PC-9 (cell line): ENCODE results near the gene TRAPPC13. TPM values are rescaled to one million over a fixed set of nuclear protein-coding genes. Genes with fewer than 3 reads are reported as not detected.
A peak's percentile ranks its signal among the peaks of the same experiment; 100 is the strongest.

ENCODE experiments used
- BruUV-seq: library from RNA; stranded (reverse); fragments of 400-500 nt; replicated peaks from 2 replicates; lab custom pipeline; 2021; lab: Mats Ljungman, UMichigan
- CTCF ChIA-PET: fragments of 300-600 bp; sonication (Branson Sonifier 250); formaldehyde crosslinking; loops from one replicate; lab custom pipeline; 2022; ENCODE audit warnings: antibody characterized with exemption; lab: Charles Lee
- POLR2A ChIA-PET: fragments of 300-600 bp; sonication (Branson Sonifier 250); formaldehyde crosslinking; loops from one replicate; lab custom pipeline; 2022; ENCODE audit warnings: antibody characterized with exemption; ENCODE audit not compliant: unreplicated experiment; lab: Charles Lee
- DNase-seq, 2 experiments: peaks; one replicate each; pipeline versions ENCODE4 v3.0.0 to v3.0.0-alpha.2; 2015 to 2022; ENCODE audit warnings: mixed read lengths in 1 of 2
- H2AFZ ChIP-seq: fragments of 200-600 bp; sonication (generic); 2 replicates; pipeline ENCODE4 v1.8.1; 2017; ENCODE audit warnings: antibody characterized with exemption
- H3F3A ChIP-seq: fragments of 200-600 bp; sonication (generic); 2 replicates; pipeline ENCODE4 v1.8.1; 2017; ENCODE audit warnings: antibody characterized with exemption, mild to moderate bottlenecking, low read depth; ENCODE audit not compliant: insufficient read depth
- H3K27ac ChIP-seq: fragments of 200-600 bp; sonication (generic); 2 replicates; pipeline ENCODE4 v1.6.1; 2016; ENCODE audit warnings: mixed run types
- H3K27me3 ChIP-seq: fragments of 200-600 bp; sonication (generic); 2 replicates; pipeline ENCODE4 v1.6.1; 2016; ENCODE audit warnings: low read depth, mixed run types; ENCODE audit not compliant: insufficient read depth
- H3K36me3 ChIP-seq: fragments of 200-600 bp; sonication (generic); 2 replicates; pipeline ENCODE4 v1.6.1; 2016; ENCODE audit warnings: low read depth, mixed run types
- H3K4me1 ChIP-seq: fragments of 200-600 bp; sonication (generic); replicated peaks from 2 replicates; pipeline ENCODE4 v1.6.1; 2016; ENCODE audit warnings: mixed run types; ENCODE audit not compliant: insufficient read depth
- H3K4me2 ChIP-seq: fragments of 200-600 bp; sonication (generic); 2 replicates; pipeline ENCODE4 v1.6.1; 2017; ENCODE audit warnings: mixed run types
- H3K4me3 ChIP-seq: fragments of 200-600 bp; sonication (generic); 2 replicates; pipeline ENCODE4 v1.6.1; 2016; ENCODE audit warnings: mixed run types
- H3K79me2 ChIP-seq: fragments of 200-600 bp; sonication (generic); 2 replicates; pipeline ENCODE4 v1.6.1; 2017; ENCODE audit warnings: low read depth, mixed run types
- H3K9me2 ChIP-seq: fragments of 200-600 bp; sonication (generic); 2 replicates; pipeline ENCODE4 v1.8.1; 2017; ENCODE audit warnings: mild to moderate bottlenecking; ENCODE audit not compliant: insufficient read depth
- H3K9me3 ChIP-seq: fragments of 200-600 bp; sonication (generic); 2 replicates; pipeline ENCODE4 v1.8.1; 2016; ENCODE audit warnings: low read depth; ENCODE audit not compliant: insufficient read depth
- H4K20me1 ChIP-seq: fragments of 200-600 bp; sonication (generic); 2 replicates; pipeline ENCODE4 v1.8.1; 2017; ENCODE audit not compliant: insufficient read depth
- EZH2 ChIP-seq: fragments of 200-600 bp; sonication (generic); IDR thresholded peaks from 2 replicates; pipeline ENCODE4 v1.8.0; 2017; ENCODE audit warnings: antibody characterized with exemption, low read depth
- intact Hi-C: fragments of 100-400 bp; cut with micrococcal nuclease; formaldehyde crosslinking; loops from one replicate; pipeline ENCODE4 v1.10.0; 2022; ENCODE audit not compliant: unreplicated experiment
- total RNA-seq: library from RNA; stranded (reverse); gene quantifications from 2 replicates; pipeline ENCODE4 v1.2.3, GENCODE V29; 2021
- TF ChIP-seq, protein P1 (sequence below): fragments of 200-600 bp; sonication (generic); conservative IDR thresholded peaks from 2 replicates; pipeline ENCODE4 v1.6.1; 2017; ENCODE audit warnings: mixed run types, antibody characterized with exemption, mild to moderate bottlenecking, moderate library complexity

Gene TRAPPC13
- total RNA-seq, 1 experiment from 2014 or later, result 16.2 TPM

DNA sequence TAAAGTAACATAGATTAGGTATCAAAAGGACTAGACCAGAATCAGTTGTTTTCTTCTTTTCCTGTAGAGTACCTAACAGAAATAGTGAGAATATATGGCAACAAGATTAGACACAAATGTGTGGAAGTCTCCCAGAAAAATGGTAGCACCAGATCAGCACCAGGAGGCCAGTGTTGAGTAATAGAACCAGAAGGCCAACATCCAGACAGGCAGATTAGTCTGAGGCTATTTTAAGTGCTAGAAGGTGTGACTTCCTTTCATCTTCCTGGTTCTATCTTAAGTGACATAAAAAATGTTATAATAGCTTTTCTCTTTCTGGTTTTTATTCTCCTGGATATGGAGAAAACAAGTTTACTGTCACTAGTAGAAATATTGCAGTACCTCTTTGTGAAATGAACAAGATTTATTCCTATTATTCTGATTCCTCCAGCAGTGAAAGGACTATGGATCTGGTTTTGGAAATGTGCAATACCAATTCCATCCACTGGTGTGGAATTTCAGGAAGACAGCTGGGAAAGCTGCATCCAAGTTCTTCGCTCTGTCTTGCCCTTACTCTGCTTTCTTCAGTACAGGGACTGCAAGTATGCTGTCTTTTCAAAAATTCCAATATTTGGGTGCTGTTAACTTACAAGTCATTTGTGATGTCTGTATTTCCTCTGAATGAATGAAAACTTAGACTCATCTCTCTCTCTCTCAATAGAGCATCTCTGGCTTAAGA is 39.1 kb downstream of the TRAPPC13 start:
- Histone ChIP-seq H3K79me2 (no peaks in the 10 kb centered on the region), H3K27me3 (no peaks in the 10 kb centered on the region), H3K4me2 (no peak overlapping the region), H3K9me3 (no peaks in the 10 kb centered on the region), H4K20me1 (no peaks in the 10 kb centered on the region), H3K4me3 (no peak overlapping the region), H2AFZ (no peak overlapping the region), H3K4me1 (no peaks in the 10 kb centered on the region), H3K9me2 (no peaks in the 10 kb centered on the region), H3K27ac (no peak overlapping the region), H3K36me3 (no peaks in the 10 kb centered on the region), H3F3A (peaks cover 6% of the 10 kb centered on the region)
- no peak for DNase-seq
- ChIA-PET POLR2A (no interaction called here), CTCF (no interaction called here)
- no TSS peak for BruUV-seq
- intact Hi-C loops, result no loop called here
- TF ChIP-seq, protein P1, sequence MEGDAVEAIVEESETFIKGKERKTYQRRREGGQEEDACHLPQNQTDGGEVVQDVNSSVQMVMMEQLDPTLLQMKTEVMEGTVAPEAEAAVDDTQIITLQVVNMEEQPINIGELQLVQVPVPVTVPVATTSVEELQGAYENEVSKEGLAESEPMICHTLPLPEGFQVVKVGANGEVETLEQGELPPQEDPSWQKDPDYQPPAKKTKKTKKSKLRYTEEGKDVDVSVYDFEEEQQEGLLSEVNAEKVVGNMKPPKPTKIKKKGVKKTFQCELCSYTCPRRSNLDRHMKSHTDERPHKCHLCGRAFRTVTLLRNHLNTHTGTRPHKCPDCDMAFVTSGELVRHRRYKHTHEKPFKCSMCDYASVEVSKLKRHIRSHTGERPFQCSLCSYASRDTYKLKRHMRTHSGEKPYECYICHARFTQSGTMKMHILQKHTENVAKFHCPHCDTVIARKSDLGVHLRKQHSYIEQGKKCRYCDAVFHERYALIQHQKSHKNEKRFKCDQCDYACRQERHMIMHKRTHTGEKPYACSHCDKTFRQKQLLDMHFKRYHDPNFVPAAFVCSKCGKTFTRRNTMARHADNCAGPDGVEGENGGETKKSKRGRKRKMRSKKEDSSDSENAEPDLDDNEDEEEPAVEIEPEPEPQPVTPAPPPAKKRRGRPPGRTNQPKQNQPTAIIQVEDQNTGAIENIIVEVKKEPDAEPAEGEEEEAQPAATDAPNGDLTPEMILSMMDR, result peak; percentile 59
- no peak for TF ChIP-seq EZH2

DNA sequence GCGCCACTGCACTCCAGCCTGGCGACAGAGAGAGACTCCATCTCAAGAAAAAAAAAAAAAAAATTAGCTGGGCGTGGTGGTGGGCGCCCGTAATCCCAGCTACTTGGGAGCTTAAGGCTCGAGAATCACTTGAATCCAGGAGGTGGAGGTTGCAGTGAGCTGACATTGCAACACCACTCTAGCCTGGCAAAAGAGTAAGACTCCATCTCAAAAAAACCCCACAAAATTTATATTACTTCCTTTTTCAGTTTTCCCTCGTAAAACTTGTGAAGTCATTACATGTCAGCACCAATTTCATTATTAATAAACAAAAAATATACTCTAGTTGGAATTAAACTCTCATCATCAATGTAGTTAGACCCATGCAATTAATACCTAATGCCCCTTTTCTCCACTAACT is 43.9 kb downstream of the TRAPPC13 start:
- H3F3A ChIP-seq, result no peaks in the 10 kb centered on the region; the same call in 1 of the 2 replicates
- TF ChIP-seq EZH2, result no peak
- TF ChIP-seq, protein P1, result no peak
- H3K79me2 ChIP-seq, result no peaks in the 10 kb centered on the region
- no peaks in the 10 kb centered on the region for H3K9me3 ChIP-seq
- H3K27me3 ChIP-seq, result no peaks in the 10 kb centered on the region
- POLR2A ChIA-PET, result no interaction called here
- BruUV-seq, result no TSS peak
- H4K20me1 ChIP-seq, result no peaks in the 10 kb centered on the region
- intact Hi-C loops, result no loop called here
- H3K9me2 ChIP-seq, result no peaks in the 10 kb centered on the region
- H3K4me3 ChIP-seq, result no peak overlapping the region
- H3K36me3 ChIP-seq, result no peaks in the 10 kb centered on the region
- no peak overlapping the region for H3K4me2 ChIP-seq
- H3K4me1 ChIP-seq, result 0 out of 2 replicates have a peak, but pooled peaks cover 5% of the 10 kb centered on the region
- H3K27ac ChIP-seq, result no peak overlapping the region
- DNase-seq, result no peak
- H2AFZ ChIP-seq, result no peak overlapping the region
- CTCF ChIA-PET, result no interaction called here

DNA sequence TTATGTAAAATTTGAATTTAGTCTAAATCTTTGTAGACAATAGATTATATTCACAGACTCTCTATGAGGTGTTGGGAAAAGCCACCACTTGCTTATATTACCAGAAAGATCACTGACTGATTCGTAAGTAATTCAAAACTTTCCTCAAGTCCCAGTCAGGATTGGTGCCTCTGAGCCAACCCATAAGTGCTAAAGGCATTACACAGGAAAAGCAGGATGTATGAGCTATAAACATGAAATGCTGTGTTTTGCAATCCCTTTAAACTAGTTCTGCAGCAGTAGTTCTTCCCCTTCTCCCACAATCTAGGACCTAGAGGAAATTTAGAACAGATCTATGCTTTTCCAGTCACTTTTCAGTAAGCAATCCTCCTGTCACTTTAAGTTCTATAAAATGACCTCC is 48.0 kb downstream of the TRAPPC13 start:
- no peaks in the 10 kb centered on the region for H3K79me2 ChIP-seq
- H3K4me2 ChIP-seq, result no peak overlapping the region
- no peak overlapping the region for H3K27ac ChIP-seq
- H3K9me3 ChIP-seq, result no peaks in the 10 kb centered on the region
- H3F3A ChIP-seq, result no peaks in the 10 kb centered on the region
- BruUV-seq, result no TSS peak
- intact Hi-C loops, result no loop called here
- TF ChIP-seq, protein P1, result no peak
- no peak for TF ChIP-seq EZH2
- no peaks in the 10 kb centered on the region for H3K36me3 ChIP-seq
- peak in 1 of 2 experiments; percentile 59 for DNase-seq
- no peaks in the 10 kb centered on the region for H3K9me2 ChIP-seq
- CTCF ChIA-PET, result no interaction called here
- POLR2A ChIA-PET, result no interaction called here
- H4K20me1 ChIP-seq, result no peaks in the 10 kb centered on the region
- 0 out of 2 replicates have a peak, but pooled peaks cover 5% of the 10 kb centered on the region for H3K4me1 ChIP-seq
- no peak overlapping the region for H3K4me3 ChIP-seq
- H2AFZ ChIP-seq, result no peak overlapping the region
- H3K27me3 ChIP-seq, result no peaks in the 10 kb centered on the region
